Smooth muscle cell (in vitro differentiated cells): Measurements from ENCODE around the gene TBXAS1. TPM values are rescaled to one million over a fixed set of nuclear protein-coding genes. Genes with fewer than 3 reads are reported as not detected.

Experiments used
- DNase-seq: peaks from one replicate; lab custom pipeline; 2025; ENCODE audit not compliant: unreplicated experiment; lab: John Stamatoyannopoulos, UW
- H2AFZ ChIP-seq: fragments of 200-600 bp; sonication (generic); 2 replicates; pipeline ENCODE4 v1.6.0; 2016; ENCODE audit warnings: antibody characterized with exemption, low read depth, mild to moderate bottlenecking
- H3F3A ChIP-seq: fragments of 200-600 bp; sonication (generic); 2 replicates; pipeline ENCODE4 v1.6.0; 2017; ENCODE audit warnings: antibody characterized with exemption, low read depth
- H3K27ac ChIP-seq: fragments of 200-600 bp; sonication (generic); 2 replicates; pipeline ENCODE4 v1.5.1; 2016; ENCODE audit warnings: low read depth, mild to moderate bottlenecking
- H3K27me3 ChIP-seq: fragments of 200-600 bp; sonication (generic); 2 replicates; pipeline ENCODE4 v1.6.1; 2016; ENCODE audit warnings: low read depth, mild to moderate bottlenecking
- H3K36me3 ChIP-seq: fragments of 200-600 bp; sonication (generic); 2 replicates; pipeline ENCODE4 v1.5.1; 2016; ENCODE audit warnings: low read depth
- H3K4me1 ChIP-seq: fragments of 200-600 bp; sonication (generic); 2 replicates; pipeline ENCODE4 v1.5.1; 2016; ENCODE audit warnings: low read depth
- H3K4me2 ChIP-seq: fragments of 200-600 bp; sonication (generic); 2 replicates; pipeline ENCODE4 v1.6.0; 2016; ENCODE audit warnings: mild to moderate bottlenecking
- H3K4me3 ChIP-seq: fragments of 200-600 bp; sonication (generic); 2 replicates; pipeline ENCODE4 v1.5.1; 2016; ENCODE audit warnings: mild to moderate bottlenecking
- H3K79me2 ChIP-seq: fragments of 200-600 bp; sonication (generic); 2 replicates; pipeline ENCODE4 v1.6.0; 2016; ENCODE audit warnings: low read depth, mild to moderate bottlenecking
- H3K9ac ChIP-seq: fragments of 200-600 bp; sonication (generic); 2 replicates; pipeline ENCODE4 v1.6.0; 2016; ENCODE audit warnings: low read depth
- H3K9me3 ChIP-seq: fragments of 200-600 bp; sonication (generic); replicated peaks from 2 replicates; pipeline ENCODE4 v1.5.1; 2016; ENCODE audit warnings: low read depth
- H4K20me1 ChIP-seq: fragments of 200-600 bp; sonication (generic); 2 replicates; pipeline ENCODE4 v1.6.0; 2016; ENCODE audit warnings: low read depth
- WGBS: methylation state at CpG from one replicate; pipeline ENCODE4 v1.1.7; 2016; ENCODE audit warnings: low lambda C conversion rate; 5-methylcytosine and 5-hydroxymethylcytosine counted together
- polyA plus RNA-seq: library from polyadenylated mRNA; unstranded; fragments of >200 nt; fragmentation: Nextera tagmentation; extraction: Ambion mirVana; gene quantifications from 2 replicates; pipeline ENCODE4 v1.2.1, GENCODE V29; 2016
- total RNA-seq: library from RNA; depleted of rRNA; stranded (reverse); fragments of >200 nt; gene quantifications from 2 replicates; pipeline ENCODE4 v1.2.3, GENCODE V29; 2014
- TF ChIP-seq, protein P1 (sequence below): fragments of 200-600 bp; sonication (generic); IDR thresholded peaks from 2 replicates; pipeline ENCODE4 v1.5.1; 2017; ENCODE audit warnings: borderline replicate concordance, mild to moderate bottlenecking, antibody characterized with exemption; ENCODE audit not compliant: insufficient read depth, poor library complexity, severe bottlenecking

TBXAS1 gene
- total and polyA plus RNA-seq, 2 experiments from 2014 or later: 0.51 TPM; not detected in 1

DNA sequence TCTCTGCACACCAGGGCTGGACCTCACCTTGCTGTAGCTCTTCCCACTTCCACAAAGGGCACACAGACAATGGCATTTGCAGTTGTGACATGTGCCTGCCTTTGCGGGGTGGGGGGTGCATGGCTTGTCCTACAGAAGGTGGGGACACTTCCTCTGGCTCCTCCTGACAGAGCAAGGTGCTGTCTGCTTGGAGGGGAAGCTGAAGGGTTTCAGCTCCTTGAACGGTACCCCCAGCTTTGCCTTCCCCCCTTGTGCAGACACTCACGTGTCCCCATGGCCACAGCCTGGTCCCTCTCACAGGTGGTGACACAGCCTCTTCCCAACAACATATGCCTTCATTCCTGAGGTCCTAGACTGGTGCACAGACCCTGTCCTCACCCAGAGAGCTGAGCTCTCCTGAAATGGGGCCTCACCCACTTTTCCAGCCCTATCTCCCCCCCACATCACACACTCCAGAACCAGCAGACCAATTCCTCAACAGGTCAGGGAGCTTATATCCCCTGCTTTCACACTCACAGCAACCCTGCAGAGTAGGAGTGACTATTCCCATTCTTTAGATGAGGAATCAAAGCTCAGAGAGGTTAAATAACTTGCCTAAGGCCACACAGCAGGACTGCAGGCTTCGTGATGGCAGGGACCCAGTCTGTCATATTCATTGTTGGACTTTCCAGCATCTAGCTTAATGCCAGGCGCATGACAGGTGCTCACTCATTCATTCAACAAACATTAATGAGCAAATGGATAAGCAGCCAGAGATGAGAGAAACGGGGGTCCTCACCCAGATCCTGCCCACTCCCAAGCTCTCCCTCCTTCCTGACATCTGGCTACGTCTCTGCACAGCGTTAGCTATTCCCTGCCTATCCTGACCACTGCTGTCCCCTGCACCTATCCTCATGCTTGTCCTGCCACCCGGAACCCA lies 189.3 kb downstream of the TBXAS1 start:
- no peaks in the 10 kb centered on the region for H4K20me1 ChIP-seq
- no peaks in the 10 kb centered on the region for H3F3A ChIP-seq
- no peak overlapping the region for H3K4me2 ChIP-seq
- H3K4me3 ChIP-seq: no peak overlapping the region
- WGBS: 80% methylated on average over 8 of the region's 9 CpGs
- H3K27me3 ChIP-seq: peaks cover 11% of the 10 kb centered on the region
- H3K9me3 ChIP-seq: no peaks in the 10 kb centered on the region
- no peak overlapping the region for H3K27ac ChIP-seq
- H3K9ac ChIP-seq: no peak overlapping the region
- DNase-seq: no peak
- no peaks in the 10 kb centered on the region for H3K79me2 ChIP-seq
- TF ChIP-seq, protein P1, sequence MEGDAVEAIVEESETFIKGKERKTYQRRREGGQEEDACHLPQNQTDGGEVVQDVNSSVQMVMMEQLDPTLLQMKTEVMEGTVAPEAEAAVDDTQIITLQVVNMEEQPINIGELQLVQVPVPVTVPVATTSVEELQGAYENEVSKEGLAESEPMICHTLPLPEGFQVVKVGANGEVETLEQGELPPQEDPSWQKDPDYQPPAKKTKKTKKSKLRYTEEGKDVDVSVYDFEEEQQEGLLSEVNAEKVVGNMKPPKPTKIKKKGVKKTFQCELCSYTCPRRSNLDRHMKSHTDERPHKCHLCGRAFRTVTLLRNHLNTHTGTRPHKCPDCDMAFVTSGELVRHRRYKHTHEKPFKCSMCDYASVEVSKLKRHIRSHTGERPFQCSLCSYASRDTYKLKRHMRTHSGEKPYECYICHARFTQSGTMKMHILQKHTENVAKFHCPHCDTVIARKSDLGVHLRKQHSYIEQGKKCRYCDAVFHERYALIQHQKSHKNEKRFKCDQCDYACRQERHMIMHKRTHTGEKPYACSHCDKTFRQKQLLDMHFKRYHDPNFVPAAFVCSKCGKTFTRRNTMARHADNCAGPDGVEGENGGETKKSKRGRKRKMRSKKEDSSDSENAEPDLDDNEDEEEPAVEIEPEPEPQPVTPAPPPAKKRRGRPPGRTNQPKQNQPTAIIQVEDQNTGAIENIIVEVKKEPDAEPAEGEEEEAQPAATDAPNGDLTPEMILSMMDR: no peak
- no peak overlapping the region for H2AFZ ChIP-seq
- H3K4me1 ChIP-seq: no peaks in the 10 kb centered on the region
- no peaks in the 10 kb centered on the region for H3K36me3 ChIP-seq

GRCh38 chr7:140019172-140019571 lies 190.1 kb downstream of the TBXAS1 start:
- no peak overlapping the region for H3K27ac ChIP-seq
- TF ChIP-seq, protein P1: no peak
- H3F3A ChIP-seq: no peaks in the 10 kb centered on the region
- H3K36me3 ChIP-seq: no peaks in the 10 kb centered on the region
- H2AFZ ChIP-seq: no peak overlapping the region
- no peaks in the 10 kb centered on the region for H3K9me3 ChIP-seq
- H3K4me1 ChIP-seq: no peaks in the 10 kb centered on the region
- no peak overlapping the region for H3K9ac ChIP-seq
- no peak overlapping the region for H3K4me2 ChIP-seq
- H3K4me3 ChIP-seq: no peak overlapping the region
- H4K20me1 ChIP-seq: no peaks in the 10 kb centered on the region
- 84% methylated on average over 11 of the region's 11 CpGs for WGBS
- H3K79me2 ChIP-seq: no peaks in the 10 kb centered on the region
- no peak for DNase-seq
- peaks cover 6% of the 10 kb centered on the region for H3K27me3 ChIP-seq

DNA sequence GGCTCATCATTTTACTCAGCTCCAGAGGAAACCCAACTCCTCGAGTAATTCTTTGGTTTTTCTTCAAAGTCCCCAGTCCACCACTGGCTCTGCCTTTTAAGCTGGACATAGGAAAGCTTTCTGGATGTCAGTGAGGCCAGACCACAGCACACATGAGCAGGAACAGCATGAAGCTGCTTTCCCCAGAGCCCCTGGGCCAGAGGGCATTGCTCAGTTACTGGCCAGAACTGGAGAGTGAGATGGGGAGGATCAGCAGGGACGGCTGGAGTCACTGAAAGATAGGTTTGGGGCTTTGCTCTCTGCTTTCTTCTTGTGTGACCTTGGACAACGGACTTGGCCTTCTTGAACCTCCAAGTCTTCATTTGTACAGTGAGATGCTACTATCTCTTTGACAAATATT lies 190.5 kb downstream of the TBXAS1 start:
- peaks cover 4% of the 10 kb centered on the region for H3K27me3 ChIP-seq
- TF ChIP-seq, protein P1: no peak
- H3K79me2 ChIP-seq: no peaks in the 10 kb centered on the region
- no peak overlapping the region for H3K27ac ChIP-seq
- no peaks in the 10 kb centered on the region for H3K4me1 ChIP-seq
- no peak overlapping the region for H2AFZ ChIP-seq
- no peaks in the 10 kb centered on the region for H3K36me3 ChIP-seq
- no peak overlapping the region for H3K9ac ChIP-seq
- WGBS: 83% methylated on average over 3 of the region's 3 CpGs
- no peak for DNase-seq
- H3K9me3 ChIP-seq: no peaks in the 10 kb centered on the region
- no peak overlapping the region for H3K4me2 ChIP-seq
- H4K20me1 ChIP-seq: no peaks in the 10 kb centered on the region
- H3K4me3 ChIP-seq: no peak overlapping the region
- H3F3A ChIP-seq: no peaks in the 10 kb centered on the region
